Prostate gland (tissue), 2 donors: ENCODE data around the gene RAPGEF4. TPM values are rescaled to one million over a fixed set of nuclear protein-coding genes. Genes with fewer than 3 reads are reported as not detected.
A peak's percentile ranks its signal among the peaks of the same experiment; 100 is the strongest.

Experiments
- DNase-seq: peaks from one replicate; pipeline ENCODE4 v3.0.0-alpha.2; 2019; ENCODE audit warnings: low spot score
- H3K27ac ChIP-seq, 2 donors: fragments of 200-600 bp; sonication (generic); 2 replicates each; pipeline ENCODE4 v1.5.1; 2017 to 2019
- H3K27me3 ChIP-seq: fragments of 200-600 bp; sonication (generic); replicated peaks from 2 replicates; pipeline ENCODE4 v1.5.1; 2019; ENCODE audit not compliant: insufficient read depth
- H3K36me3 ChIP-seq, 2 donors: fragments of 200-600 bp; sonication (generic); 1 replicate in 1 of 2; 2 replicates in 1 of 2; pipeline versions ENCODE4 v1.5.1 to v1.8.1; 2017 to 2019
- H3K4me1 ChIP-seq: fragments of 200-600 bp; sonication (generic); replicated peaks from 2 replicates; pipeline ENCODE4 v1.5.1; 2019
- H3K4me3 ChIP-seq, 2 donors: fragments of 200-600 bp; sonication (generic); 2 replicates each; pipeline ENCODE4 v1.5.1; 2017 to 2019
- H3K9me3 ChIP-seq: fragments of 200-600 bp; sonication (generic); 2 replicates; pipeline ENCODE4 v1.5.1; 2017
- CTCF ChIP-seq, 4 experiments: fragments of 200-600 bp in 2 of 4; fragments of 450-650 bp in 2 of 4; sonication (generic) in 2 of 4; IDR thresholded peaks; 1 replicate in 3 of 4; 2 replicates in 1 of 4; pipeline ENCODE4 v1.5.1; 2016 to 2019; ENCODE audit warnings: antibody characterized with exemption in 4 of 4, mild to moderate bottlenecking in 2 of 4, moderate library complexity in 2 of 4
- POLR2A ChIP-seq: fragments of 450-650 bp; IDR thresholded peaks from one replicate; pipeline ENCODE4 v1.6.1; 2016; ENCODE audit warnings: antibody characterized with exemption, mild to moderate bottlenecking
- POLR2AphosphoS5 ChIP-seq: sonication (generic); formaldehyde crosslinking; IDR thresholded peaks from one replicate; pipeline ENCODE4 v1.6.1; 2017; ENCODE audit warnings: antibody characterized with exemption
- WGBS: methylation state at CpG from one replicate; pipeline ENCODE4 v1.1.5; 2018; 5-methylcytosine and 5-hydroxymethylcytosine counted together
- intact Hi-C: fragments of 100-400 bp; cut with DNase I; formaldehyde crosslinking; loops from one replicate; pipeline ENCODE4 v1.14.2; 2022
- total RNA-seq, 2 donors: library from RNA; depleted of rRNA; stranded (reverse); fragments of >200 nt; gene quantifications; one replicate each; pipeline ENCODE4 v1.1.0, GENCODE V29; 2016

RAPGEF4 gene
- total RNA-seq, 2 donors from 2014 or later = 7.3 to 31.0 TPM

- peak overlapping the region in 1 of 2 donors; percentile 23 for H3K27ac ChIP-seq
- no peaks in the 10 kb centered on the region for H3K36me3 ChIP-seq
- peaks cover 4% of the 10 kb centered on the region for H3K4me1 ChIP-seq
- no peaks in the 10 kb centered on the region for H3K27me3 ChIP-seq
- intact Hi-C loops = loop anchor here (5.0 kb wide), 1 partner anchor 48 kb away; no protein-coding TSS in a partner anchor
- 8% methylated on average over 2 of the region's 2 CpGs for WGBS
- no peaks in the 10 kb centered on the region for H3K9me3 ChIP-seq
- peak overlapping the region in 1 of 2 donors; percentile 4 for H3K4me3 ChIP-seq
- no peak for DNase-seq
- no peak for TF ChIP-seq CTCF (IDR thresholded peaks at IDR 0.05)
- no peak for TF ChIP-seq POLR2A
- no peak for TF ChIP-seq POLR2AphosphoS5
These were observed 124.7 kb downstream of the RAPGEF4 start for GRCh38 chr2:172860336-172860707.

DNA sequence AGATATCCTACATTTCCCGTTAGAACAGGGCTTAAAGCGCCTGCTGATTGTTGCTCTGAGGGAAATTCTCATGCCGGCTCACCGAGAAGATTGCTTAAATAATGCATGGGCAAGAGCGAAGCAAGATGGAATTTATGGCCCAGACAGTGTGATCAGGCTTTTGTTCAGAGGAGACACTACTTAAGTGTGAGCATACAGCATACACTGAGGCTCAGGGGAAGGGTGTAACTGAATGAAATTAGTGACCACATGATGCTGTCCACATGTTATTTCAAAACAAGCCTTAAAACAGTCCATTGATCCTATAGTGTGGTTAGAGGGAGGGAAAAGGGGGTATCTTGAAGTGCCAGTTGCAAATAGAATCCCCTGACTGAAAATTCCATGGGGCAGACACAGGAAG lies 125.5 kb downstream of the RAPGEF4 start:
- WGBS = 70% methylated on average over 5 of the region's 5 CpGs
- H3K4me3 ChIP-seq = no peak overlapping the region
- H3K27ac ChIP-seq = no peak overlapping the region
- H3K36me3 ChIP-seq = no peaks in the 10 kb centered on the region
- no peaks in the 10 kb centered on the region for H3K9me3 ChIP-seq
- intact Hi-C loops = loop anchor here (5.0 kb wide), 1 partner anchor 49 kb away; no protein-coding TSS in a partner anchor
- H3K27me3 ChIP-seq = no peaks in the 10 kb centered on the region
- DNase-seq = no peak
- H3K4me1 ChIP-seq = peaks cover 4% of the 10 kb centered on the region
- TF ChIP-seq POLR2AphosphoS5 (no peak), CTCF (IDR thresholded peaks at IDR 0.05) (no peak), POLR2A (no peak)

DNA sequence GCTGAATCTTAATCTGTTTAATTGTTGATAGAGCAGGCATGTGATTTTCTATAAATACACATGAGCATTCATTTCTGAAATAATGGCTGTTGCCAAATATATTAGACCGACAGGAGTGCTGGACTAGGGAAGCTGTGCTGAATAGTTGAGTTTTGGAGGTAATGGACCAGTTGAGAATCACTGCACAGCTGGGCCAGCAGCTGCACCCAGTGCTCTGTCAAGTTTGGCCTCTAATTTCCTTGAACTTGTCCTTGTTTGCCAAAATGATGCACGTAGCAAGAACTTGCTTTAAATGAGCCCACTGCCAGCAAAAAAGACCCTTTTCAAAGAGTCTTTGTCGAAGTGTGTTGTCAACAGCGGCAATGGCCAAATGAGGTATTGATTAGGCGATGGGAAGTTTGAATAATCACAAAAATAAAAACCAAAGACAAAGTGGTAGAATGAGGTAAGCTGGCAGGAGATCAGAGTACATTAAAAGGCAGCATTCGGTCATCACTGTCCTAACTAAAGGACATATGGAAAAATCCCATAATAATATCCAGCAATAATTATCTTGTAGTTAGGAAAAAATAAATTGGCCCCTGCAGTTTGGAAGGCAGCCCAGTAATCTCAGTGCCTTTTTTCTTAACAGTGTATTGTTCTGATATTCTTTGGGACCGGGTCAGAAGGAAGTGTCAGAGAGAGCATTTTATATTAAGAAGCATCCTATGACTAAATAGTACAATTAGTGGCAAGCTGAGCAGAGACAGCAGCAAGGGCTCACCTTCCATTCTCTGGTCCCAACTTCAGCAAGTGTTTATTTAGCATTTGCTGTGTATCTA lies 126.2 kb downstream of the RAPGEF4 start:
- Histone ChIP-seq H3K36me3 (no peaks in the 10 kb centered on the region), H3K4me3 (no peak overlapping the region), H3K9me3 (no peaks in the 10 kb centered on the region), H3K27me3 (no peaks in the 10 kb centered on the region), H3K4me1 (peaks cover 4% of the 10 kb centered on the region), H3K27ac (no peak overlapping the region)
- intact Hi-C loops = loop anchor here (5.0 kb wide), 1 partner anchor 50 kb away; no protein-coding TSS in a partner anchor
- 81% methylated on average over 7 of the region's 7 CpGs for WGBS
- TF ChIP-seq CTCF (IDR thresholded peaks at IDR 0.05) (no peak), POLR2A (no peak), POLR2AphosphoS5 (no peak)
- DNase-seq = no peak

DNA sequence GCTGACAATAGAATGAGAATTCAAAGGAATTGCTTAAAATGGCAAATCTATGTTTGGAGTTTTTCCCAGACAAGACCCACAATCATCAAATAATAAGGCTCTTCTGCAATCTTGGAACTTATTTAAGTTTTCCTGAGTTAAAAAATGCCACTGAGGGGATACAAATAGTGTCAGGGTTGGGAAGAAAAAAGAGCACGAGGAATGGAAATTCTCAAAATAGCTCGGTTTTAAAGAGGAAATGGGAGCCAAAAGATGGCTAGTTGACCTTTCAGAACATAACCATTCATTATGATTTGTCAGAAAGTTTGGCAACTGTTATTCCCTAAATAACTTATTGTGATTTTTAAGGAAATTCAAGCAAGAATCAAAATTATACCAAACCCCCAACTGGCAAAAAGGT lies 127.7 kb downstream of the RAPGEF4 start:
- H3K4me1 ChIP-seq = peaks cover 4% of the 10 kb centered on the region
- H3K9me3 ChIP-seq = no peaks in the 10 kb centered on the region
- no peaks in the 10 kb centered on the region for H3K27me3 ChIP-seq
- H3K4me3 ChIP-seq = no peak overlapping the region
- H3K36me3 ChIP-seq = no peaks in the 10 kb centered on the region
- intact Hi-C loops = loop anchor here (5.0 kb wide), 1 partner anchor 51 kb away; no protein-coding TSS in a partner anchor
- no peak for DNase-seq
- TF ChIP-seq POLR2A (no peak), CTCF (IDR thresholded peaks at IDR 0.05) (no peak), POLR2AphosphoS5 (no peak)
- WGBS = 75% methylated on average over 2 of the region's 2 CpGs
- H3K27ac ChIP-seq = no peak overlapping the region
